ENCODE data around the gene ZNF207.

The ZNF207 gene

DNA sequence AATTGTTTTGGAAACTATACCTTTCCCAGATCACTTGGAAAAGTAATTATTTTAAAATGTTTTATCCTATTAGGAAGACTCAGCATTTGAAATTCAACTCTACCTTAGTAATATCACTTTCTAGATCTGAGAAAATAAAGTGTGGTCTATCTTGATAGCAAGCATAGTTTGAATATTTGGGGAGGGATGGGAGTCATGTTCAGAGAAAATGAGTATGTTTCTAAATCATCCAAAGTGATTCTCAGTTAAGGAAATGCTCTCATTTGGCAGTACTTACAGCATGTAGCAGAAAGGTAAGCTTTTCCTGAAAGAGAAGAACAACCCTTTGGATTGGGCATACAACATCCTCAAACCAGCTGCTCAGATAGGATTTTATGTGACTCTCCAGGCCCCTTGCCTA is 14.9 kb upstream of the ZNF207 start:
- H3K27ac ChIP-seq: no peak overlapping the region
- DNase-seq (ENCODE audit: low spot score): no peak
- TF ChIP-seq, protein P1, sequence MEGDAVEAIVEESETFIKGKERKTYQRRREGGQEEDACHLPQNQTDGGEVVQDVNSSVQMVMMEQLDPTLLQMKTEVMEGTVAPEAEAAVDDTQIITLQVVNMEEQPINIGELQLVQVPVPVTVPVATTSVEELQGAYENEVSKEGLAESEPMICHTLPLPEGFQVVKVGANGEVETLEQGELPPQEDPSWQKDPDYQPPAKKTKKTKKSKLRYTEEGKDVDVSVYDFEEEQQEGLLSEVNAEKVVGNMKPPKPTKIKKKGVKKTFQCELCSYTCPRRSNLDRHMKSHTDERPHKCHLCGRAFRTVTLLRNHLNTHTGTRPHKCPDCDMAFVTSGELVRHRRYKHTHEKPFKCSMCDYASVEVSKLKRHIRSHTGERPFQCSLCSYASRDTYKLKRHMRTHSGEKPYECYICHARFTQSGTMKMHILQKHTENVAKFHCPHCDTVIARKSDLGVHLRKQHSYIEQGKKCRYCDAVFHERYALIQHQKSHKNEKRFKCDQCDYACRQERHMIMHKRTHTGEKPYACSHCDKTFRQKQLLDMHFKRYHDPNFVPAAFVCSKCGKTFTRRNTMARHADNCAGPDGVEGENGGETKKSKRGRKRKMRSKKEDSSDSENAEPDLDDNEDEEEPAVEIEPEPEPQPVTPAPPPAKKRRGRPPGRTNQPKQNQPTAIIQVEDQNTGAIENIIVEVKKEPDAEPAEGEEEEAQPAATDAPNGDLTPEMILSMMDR (IDR thresholded peaks at IDR 0.05): no peak
- H3K4me3 ChIP-seq: no peak overlapping the region

DNA sequence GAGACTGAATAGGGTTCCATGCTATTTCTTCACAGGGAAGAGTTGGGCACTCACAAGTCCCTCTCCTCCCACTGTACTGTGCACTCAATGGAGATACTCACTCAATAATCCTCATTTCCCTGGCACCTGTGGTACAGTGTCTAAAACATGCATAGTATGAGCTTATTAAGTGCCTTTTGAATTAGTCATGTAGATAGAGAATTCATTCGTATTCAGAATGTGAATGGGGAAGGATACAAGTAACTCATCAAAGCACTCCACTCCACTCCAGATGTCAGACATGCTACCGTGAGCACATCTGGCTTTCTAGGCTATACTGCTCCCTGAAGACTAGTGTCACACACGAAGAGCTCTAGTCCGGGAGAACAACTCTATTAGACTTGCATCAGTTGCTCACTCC is 14.3 kb upstream of the ZNF207 start:
- no peak overlapping the region for H3K27ac ChIP-seq
- H3K4me3 ChIP-seq: no peak overlapping the region
- TF ChIP-seq, protein P1 (IDR thresholded peaks at IDR 0.05): no peak
- DNase-seq (ENCODE audit: low spot score): no peak

DNA sequence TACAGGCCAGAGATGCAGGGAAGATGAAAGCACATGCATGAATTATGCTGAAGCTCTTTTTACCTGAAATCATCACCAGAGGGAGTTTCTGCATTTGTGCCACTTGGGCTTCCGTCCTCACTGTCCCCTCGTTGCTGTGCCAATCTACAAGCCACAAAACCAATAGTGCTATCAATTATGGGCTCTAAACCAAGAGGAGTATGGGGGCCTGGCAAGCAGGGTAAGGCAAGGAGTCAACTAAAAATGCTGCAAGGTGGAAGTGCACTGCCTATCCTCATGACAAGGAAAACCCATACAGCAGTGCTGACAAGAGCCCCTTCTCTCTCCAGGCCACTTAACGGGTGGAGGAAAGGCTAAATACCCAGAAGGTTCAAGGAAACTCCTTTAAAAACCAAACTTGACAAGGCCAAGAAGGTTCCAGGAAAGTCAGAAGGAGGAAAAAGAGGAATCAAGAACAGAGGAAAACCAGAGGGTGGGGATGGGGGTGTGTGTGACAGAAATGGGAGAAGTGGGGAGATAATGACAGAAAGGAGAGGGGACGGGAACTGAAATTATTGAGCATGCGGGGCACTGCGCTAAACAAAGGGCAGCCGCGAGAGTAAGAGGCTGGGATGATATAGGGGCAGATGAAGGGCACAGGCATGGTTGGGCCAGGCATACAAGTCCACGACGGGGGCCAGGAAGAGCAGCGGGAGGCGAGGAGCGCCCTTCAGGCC is 8.7 kb upstream of the ZNF207 start:
- TF ChIP-seq, protein P1 (IDR thresholded peaks at IDR 0.05): no peak
- peak overlapping the region; percentile 84 for H3K4me3 ChIP-seq
- no peak for DNase-seq (ENCODE audit: low spot score)
- peak overlapping the region; percentile 60 to 90 for H3K27ac ChIP-seq

GRCh38 chr17:32341857-32342602 is 7.9 kb upstream of the ZNF207 start, which contains the start of gene C17orf75:
Gene C17orf75 (minus strand): TSS chr17:32342173. CDS start chr17:32342139, 34 bp downstream.
- Histone ChIP-seq H3K4me3 (peak within 1 kb of the TSS; percentile 84), H3K27ac (peak within 1 kb of the TSS; percentile 60 to 90)
- DNase-seq (ENCODE audit: low spot score): peak; percentile 84
- TF ChIP-seq, protein P1 (IDR thresholded peaks at IDR 0.05): no peak

GRCh38 chr17:32342603-32343325 is 7.2 kb upstream of the ZNF207 start:
- TF ChIP-seq, protein P1 (IDR thresholded peaks at IDR 0.05): no peak
- no peak for DNase-seq (ENCODE audit: low spot score)
- Histone ChIP-seq H3K4me3 (peak overlapping the region; percentile 84), H3K27ac (peak overlapping the region in 1 of 2 donors; percentile 60)

DNA sequence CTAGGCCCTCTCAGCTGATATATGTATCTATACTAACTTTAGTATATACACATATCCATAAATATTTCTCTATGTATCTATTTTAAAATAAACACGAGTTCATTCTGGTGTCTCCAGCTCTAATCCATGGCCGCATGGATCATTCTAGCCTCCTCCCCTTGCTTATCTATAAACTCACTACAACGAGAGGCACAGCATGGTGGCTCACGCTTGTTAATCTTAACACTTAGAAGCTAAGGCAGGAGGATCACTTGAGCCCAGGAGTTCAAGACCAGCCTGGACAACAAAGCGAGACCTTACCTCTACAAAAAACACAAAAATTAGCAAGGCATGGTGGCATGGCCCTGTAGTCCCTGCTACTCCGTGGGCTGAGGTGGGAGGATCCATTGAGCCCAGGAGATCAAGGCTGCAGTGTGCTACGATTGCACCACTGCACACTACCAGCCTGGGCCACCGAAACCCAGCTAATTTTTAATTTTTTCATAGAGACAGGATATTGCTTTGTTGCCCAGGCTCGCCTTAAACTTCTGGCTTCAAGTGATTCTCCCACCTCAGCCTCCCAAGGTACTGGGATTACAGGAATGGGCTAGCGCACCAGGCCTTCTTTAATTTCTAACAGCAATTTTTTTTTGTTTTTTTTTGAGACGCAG is 3.9 kb upstream of the ZNF207 start:
- TF ChIP-seq, protein P1 (IDR thresholded peaks at IDR 0.05): no peak
- DNase-seq (ENCODE audit: low spot score): no peak
- Histone ChIP-seq H3K27ac (no peak overlapping the region), H3K4me3 (no peak overlapping the region)
